HG02884 (cell line): ENCODE data around the gene TNFAIP8L3.
"Not testable (repeated sequence)": the region's sequence is repeated elsewhere in the genome, so short reads cannot be mapped to it uniquely, and the experiment has no call there.

Source experiments
- ATAC-seq: cut with Tn5 transposase; IDR thresholded peaks from one replicate; pipeline ENCODE4 v1.9.1; 2021; ENCODE audit warnings: mild to moderate bottlenecking, moderate library complexity; ENCODE audit not compliant: unreplicated experiment

The TNFAIP8L3 gene

GRCh38 chr15:51094606-51095569 lies at the start of gene TNFAIP8L3:
TNFAIP8L3 (minus strand) TSS chr15:51094906; CDS start chr15:51094595, 311 bp downstream.
- no peak for ATAC-seq

GRCh38 chr15:51144021-51144532 lies 49.4 kb upstream of the TNFAIP8L3 start:
- no peak for ATAC-seq

DNA sequence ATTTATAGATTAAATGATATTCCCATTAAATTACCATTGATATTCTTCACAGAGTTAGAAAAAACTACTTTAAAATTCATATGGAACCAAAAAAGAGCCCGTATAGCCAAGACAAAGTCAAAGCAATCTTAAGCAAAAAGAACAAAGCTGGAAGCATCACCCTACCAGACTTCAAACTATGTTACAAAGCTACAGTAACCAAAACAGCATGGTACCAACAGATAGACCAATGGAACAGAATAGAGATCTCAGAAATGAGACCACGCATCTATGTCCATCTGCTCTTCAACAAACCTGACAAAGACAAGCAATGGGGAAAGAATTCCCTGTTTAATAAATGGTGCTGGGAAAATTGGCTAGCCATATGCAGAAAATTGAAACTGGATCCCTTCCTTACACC lies 45.6 kb upstream of the TNFAIP8L3 start:
- not testable (repeated sequence) for ATAC-seq

GRCh38 chr15:51139091-51139490 lies 44.4 kb upstream of the TNFAIP8L3 start:
- ATAC-seq, result no peak

DNA sequence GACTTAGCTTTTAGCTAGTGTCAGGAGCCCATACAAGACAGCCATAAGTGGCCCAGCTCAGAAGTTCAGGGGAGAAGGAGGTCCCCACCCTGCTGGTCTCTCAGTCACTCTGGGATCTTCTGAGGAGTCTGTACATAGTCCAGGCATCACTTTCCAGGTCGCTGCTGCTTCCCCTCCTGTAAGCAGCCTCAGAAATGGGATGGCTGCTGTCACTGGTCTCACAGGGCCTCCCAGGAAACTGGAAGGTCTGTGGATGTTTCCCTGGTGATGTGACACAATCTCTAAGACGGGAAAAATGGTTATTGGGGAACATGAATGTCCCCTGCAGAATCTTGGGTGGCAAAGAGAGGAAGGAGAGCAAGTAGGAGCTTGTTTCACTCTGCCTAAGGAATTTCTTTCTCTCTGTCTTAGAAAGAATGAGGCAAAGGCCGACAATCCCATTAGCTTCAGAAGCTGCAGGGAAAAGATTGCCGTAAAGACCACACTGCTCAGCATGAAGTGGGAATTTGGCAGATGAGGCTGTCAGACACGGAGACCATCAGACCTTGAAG lies 43.2 kb upstream of the TNFAIP8L3 start:
- ATAC-seq, result no peak

DNA sequence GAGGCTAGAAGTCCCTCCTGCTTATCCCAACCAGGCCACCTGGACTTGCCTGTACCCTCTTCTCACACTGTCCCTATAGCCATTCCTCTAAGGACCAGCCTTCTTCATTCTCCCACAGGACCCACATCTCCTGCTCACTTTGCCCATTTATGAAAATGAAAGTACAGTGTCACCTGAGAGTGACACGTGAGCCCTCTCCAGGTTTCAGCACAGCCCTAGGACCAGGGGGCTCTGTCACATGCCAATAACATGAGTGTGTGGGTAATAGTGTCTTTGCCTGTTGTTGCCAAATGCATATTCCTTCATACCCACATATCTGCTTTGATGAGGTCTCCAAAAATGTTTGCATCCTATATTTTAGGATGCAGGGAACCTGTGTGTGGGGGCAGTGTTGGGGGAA lies 42.3 kb upstream of the TNFAIP8L3 start:
- no peak for ATAC-seq

DNA sequence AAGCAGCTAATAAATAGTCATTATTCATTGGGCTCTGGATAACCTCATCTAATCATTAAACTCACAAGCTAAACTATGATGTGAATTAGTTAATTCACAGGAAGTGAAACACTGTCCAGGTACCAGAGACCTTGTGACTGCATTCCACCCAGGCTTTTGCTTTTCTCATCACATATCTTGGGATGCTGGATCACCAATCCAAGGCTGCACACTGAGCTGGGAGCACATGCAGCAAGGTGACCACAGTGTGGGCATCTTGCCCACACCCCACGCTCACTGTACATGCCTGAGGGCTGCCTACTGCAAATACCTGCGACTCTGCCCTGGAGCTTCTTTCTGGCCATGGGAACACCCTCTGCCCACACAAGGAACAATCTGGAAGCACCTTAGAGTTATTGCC lies 40.6 kb upstream of the TNFAIP8L3 start:
- no peak for ATAC-seq

- no peak for ATAC-seq
Observed at GRCh38 chr15:51134416-51135199, 39.9 kb upstream of the TNFAIP8L3 start.

DNA sequence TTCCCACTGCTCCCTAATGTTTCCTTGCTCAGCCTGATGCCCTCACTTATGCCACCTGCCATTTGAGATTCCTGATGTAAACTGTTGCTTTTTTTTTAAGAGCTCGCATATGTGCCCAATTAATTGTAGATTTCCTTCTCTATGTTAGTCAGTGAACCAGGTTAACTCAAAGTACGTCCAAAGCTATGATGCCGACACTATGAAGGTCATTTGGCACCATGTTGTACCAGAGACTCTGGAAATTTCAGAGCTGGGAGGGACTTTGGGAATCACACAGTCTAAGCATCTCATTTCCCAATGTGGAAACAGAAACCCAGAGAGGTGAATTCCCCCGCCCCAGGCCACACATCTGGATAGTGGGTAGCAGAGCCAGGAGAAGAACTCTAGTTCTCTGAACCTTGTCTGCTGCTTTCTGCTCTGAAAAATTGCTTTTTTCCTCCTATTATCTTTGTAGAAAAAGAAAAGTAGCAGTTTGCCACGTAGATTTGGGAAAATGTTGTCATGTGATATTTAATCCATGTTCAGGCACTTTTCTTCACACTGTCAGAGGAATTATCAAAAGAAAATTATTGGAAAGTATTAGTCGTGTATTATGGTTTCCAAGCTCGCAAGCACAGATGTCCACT lies 38.5 kb upstream of the TNFAIP8L3 start:
- ATAC-seq, result no peak

DNA sequence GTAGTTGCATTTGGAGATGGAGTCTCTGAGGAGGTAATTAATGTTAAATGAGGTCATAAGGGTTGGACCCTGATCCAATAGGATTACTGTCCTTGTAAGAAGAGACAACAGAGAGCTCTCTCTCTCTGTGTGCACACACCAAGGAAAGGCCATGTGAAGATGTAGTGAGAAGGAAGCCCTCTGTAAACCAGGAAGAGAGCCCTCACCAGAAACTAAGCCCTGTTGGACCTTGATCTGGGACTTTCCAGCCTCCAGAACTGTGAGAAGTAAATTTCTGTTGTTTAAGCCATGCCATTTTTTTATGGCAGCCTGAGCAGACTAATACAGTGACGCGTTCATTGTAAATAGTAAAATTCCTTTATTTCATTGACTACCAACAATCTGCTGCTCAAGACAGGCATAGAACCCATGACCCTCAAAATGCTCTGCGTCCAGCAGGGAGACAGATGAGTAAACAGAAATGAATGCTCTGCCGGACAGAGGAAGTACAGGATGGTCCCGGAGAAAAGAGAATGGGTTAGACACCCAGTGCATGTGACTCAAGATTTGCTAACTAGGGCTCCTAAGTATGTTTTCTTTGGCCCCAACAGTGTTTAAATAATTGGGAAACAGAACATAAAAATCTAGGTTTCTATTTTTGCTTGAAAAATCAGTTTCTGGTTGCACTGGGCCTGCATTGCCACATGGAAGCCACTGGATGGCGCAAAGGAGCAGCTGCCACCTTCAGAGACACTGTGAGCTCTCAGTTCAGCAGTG lies 37.9 kb upstream of the TNFAIP8L3 start:
- ATAC-seq, result no peak

DNA sequence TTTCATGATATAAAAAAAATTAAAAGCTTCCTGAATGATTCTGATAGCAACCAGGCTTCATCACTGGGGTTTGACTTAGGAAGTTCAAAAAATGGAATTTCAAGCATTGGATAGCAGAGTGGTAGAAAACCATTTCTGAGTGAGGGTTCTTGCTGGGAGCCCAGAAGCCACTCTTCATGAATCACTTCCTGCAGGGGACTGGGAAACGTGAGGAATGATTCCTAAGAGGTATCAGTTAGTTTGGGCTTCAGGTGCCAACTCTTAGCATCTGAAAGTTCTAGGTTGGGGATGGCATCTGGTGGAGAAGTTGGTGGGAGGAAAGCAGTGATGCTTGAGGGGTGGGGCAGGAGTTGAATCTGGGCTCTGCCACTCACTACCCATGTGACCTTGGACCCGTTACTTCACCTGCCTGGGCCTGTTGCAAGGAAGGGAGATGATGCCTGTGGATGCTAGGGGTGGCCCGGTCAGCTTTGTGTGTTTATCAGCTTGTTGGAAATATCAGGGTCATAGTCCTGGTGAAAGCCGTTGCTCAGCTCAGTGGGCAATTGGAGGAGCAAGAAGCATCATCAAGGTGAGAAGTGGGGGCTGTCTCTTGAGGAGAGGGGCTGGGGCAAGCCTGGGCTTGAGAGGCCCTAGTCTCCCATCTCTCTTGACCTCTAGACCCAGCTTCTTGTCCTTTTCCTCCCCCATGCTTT lies 37.0 kb upstream of the TNFAIP8L3 start:
- no peak for ATAC-seq

DNA sequence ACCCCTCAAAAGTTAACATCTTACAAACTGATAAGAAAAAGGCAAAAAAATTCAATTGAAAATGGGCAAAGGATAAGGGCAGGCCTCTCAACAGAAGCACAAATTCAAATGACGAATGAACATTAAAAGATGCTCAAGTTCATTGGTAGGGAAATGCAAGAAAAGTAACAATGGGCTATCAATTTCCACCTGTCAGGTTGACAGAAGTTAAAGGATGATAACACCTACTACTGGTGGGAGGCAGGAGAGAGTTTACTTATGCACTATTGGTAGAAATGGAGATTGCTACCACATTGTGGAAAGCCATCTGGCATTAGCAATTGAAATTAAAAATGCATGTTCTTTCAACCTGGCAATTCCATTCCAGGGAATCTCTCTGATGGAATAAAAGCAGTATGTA lies 35.6 kb upstream of the TNFAIP8L3 start:
- ATAC-seq, result no peak

GRCh38 chr15:51129535-51130188 lies 35.0 kb upstream of the TNFAIP8L3 start:
- no peak for ATAC-seq

DNA sequence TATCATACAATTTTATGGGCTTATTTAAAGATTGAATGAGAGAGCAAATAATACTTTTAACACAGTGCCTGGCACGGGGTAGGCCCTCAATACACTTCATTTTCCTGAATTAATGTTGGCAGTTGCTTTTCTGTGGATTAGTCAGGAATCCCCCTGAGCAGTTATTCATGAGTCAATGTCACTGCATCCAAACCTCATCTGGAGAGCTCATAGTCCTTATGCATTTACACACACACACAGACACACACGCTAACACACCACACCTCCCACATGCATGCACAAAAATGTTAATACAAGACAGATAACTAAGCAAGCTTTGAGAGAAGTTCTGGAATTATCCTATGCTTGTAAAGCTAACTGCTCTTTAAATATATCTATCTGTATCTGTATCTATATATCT lies 34.0 kb upstream of the TNFAIP8L3 start:
- ATAC-seq, result no peak

GRCh38 chr15:51126842-51127241 lies 32.1 kb upstream of the TNFAIP8L3 start:
- no peak for ATAC-seq

GRCh38 chr15:51123002-51123401 lies 28.3 kb upstream of the TNFAIP8L3 start:
- ATAC-seq, result not testable (repeated sequence)

- no peak for ATAC-seq
Observed at GRCh38 chr15:51121631-51122225, 27.0 kb upstream of the TNFAIP8L3 start.

DNA sequence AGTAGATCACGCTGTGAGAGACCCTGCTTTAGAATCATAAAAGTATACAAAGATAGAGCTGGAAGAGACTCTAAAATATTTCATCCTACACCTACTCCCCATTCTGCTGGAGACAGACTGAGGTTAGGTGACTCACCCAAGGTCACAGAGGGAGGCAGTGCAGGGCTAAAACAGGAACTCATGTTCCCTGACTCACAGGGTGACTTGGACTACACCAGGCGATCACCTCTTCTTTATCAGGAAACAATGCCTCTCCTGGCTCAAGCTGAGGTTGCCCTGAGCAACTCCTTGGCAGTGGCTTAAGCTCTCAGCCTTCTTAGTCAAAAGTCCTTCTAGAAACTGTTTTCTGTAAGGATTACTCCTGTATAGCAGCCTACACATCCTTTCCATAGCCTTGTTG lies 26.4 kb upstream of the TNFAIP8L3 start:
- ATAC-seq, result no peak

DNA sequence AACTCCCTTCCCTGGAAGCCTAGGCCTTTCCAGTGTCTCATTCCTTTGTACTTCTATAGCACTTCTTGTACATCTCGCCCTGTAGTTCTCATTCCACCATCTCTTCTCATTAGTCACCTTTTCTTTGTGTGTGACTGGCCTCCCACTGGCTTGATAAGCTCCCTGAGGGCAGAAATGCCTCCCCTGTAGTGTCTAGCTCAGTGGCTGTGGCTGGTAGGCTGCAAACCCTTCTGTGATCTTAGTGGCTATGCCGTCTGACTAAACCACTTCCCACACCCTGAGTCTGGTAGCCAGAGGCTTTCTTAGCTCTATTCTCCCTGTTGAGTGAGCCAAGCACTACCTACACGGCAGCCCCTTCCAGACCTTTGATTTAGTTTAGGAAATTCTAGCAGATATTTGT lies 24.4 kb upstream of the TNFAIP8L3 start:
- ATAC-seq, result no peak
